WERI-Rb-1 (cell line): Measurements from ENCODE around the gene CARNS1.
"Not testable (repeated sequence)": the region's sequence is repeated elsewhere in the genome, so short reads cannot be mapped to it uniquely, and the experiment has no call there.

Experiments
- DNase-seq: peaks from one replicate; pipeline ENCODE4 v3.0.0-alpha.2; 2020
- H3K27ac ChIP-seq: fragments of 250-450 bp; sonication (Bioruptor Pico); 2 replicates; pipeline ENCODE4 v1.5.1; 2020; ENCODE audit warnings: mild to moderate bottlenecking, moderate library complexity
- H3K27me3 ChIP-seq: fragments of 250-450 bp; sonication (Bioruptor Pico); 2 replicates; pipeline ENCODE4 v1.5.1; 2021; ENCODE audit warnings: mild to moderate bottlenecking, low read depth, moderate library complexity; ENCODE audit not compliant: insufficient read depth, severe bottlenecking
- H3K36me3 ChIP-seq: fragments of 250-450 bp; sonication (Bioruptor Pico); 2 replicates; pipeline ENCODE4 v1.5.1; 2020; ENCODE audit warnings: mild to moderate bottlenecking, moderate library complexity
- H3K4me3 ChIP-seq: 2 replicates; pipeline ENCODE4 v1.5.1; 2011; ENCODE audit warnings: low read depth, mild to moderate bottlenecking, control low read depth, low read length
- H3K9me3 ChIP-seq: fragments of 250-450 bp; sonication (Bioruptor Pico); 2 replicates; pipeline ENCODE4 v1.5.1; 2021; ENCODE audit warnings: mild to moderate bottlenecking, moderate library complexity; ENCODE audit not compliant: severe bottlenecking
- CTCF ChIP-seq: IDR thresholded peaks from 2 replicates; pipeline ENCODE4 v1.5.1; 2011; ENCODE audit warnings: low read depth, mild to moderate bottlenecking, control low read depth, inconsistent platforms, low read length

Gene CARNS1

DNA sequence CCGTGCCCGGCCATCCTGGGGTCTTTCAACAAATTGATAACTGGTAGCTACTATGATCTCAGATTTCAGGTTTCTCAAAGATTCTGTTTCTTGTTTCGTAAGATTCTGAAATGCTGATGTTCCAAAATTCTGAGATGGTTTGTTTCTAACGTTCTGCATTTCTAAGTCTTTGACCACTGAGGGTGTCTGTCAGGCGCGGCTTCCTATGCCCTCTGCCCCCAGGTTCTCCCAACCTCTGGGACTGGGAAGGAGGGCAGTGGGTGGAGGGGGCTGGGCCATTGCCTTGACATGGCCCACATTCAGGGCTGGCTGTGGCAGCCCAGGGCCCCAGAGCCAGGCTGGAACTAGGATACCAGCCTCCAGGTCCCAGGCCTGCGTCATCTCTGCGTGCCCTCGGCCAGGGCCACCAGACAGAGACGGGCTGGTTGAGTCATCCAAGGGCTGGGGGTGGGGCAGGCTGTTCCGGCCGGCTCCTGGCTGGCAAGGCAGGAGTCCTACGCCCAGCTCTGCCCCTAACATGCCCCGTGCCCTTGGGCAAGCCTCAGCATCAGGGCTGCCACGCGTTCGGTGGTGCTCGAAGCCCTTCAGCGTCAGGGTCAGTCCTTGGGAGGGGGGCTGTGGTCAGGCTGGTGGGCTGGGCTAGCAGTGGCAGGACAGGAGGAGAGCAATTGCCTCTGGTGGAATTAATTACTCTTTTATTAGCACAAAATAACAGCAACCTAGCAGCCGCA is 48.4 kb downstream of the CARNS1 start:
- no peak for TF ChIP-seq CTCF
- Histone ChIP-seq H3K27me3 (no peaks in the 10 kb centered on the region), H3K4me3 (no peak overlapping the region), H3K36me3 (no peaks in the 10 kb centered on the region), H3K27ac (no peak overlapping the region), H3K9me3 (no peaks in the 10 kb centered on the region)
- no peak for DNase-seq

DNA sequence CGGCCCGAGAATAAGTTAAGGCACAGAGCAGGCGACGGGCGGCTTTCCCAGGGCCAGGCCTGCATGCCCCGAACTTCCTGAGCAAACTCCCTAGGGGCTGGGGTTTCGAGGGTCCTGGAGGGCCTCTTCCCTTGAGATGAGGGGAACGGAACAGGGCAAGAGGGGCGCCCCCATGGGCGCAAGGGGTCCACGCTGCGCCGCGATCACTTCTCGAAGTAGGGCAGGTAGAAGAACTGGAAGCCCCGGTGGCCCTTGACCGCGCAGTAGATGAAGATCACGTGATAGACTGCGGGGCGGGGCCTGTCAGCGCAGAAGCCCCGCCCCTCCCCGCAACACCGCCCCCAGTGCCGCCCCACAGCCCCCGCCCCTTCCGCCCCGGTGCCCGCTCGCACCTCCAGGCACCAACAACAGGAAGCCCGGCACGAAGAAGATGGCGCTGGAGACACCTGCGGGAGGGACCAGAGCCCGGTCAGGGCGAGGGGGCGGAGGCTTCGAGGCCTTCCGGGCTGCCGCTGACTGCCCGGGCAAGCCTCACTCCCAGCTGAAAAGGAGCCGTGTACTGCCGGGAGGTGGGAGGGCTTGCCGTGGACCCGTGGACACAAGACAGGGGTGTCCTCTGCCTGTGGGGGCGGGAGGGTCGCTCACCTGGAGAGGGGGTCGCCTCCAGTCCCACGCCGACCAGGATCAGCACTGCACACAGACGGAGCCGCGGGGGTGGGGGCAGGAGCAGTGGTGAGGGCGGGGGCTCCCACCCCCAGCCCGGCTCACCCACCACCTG is 49.1 kb downstream of the CARNS1 start:
- H3K9me3 ChIP-seq: no peaks in the 10 kb centered on the region
- H3K27me3 ChIP-seq: no peaks in the 10 kb centered on the region
- no peak for DNase-seq
- no peak overlapping the region for H3K4me3 ChIP-seq
- no peak for TF ChIP-seq CTCF
- no peak overlapping the region for H3K27ac ChIP-seq
- no peaks in the 10 kb centered on the region for H3K36me3 ChIP-seq

DNA sequence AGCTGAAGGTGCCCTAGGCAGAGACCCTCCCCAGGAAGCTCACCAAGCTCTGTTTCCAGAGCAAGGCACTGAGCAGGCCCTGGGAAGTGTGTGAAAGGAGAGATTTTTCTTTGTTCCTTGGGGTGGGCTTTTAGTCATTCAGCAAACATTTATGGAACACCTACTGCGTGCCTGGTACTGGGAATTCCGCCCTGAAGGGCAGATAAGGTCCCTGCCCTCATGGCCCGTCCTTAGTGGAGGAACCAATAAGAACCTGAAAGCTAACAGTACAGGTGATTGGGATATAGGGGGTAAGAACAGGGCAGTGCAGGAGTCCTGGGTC is 49.7 kb downstream of the CARNS1 start:
- TF ChIP-seq CTCF: no peak
- Histone ChIP-seq H3K36me3 (no peaks in the 10 kb centered on the region), H3K27me3 (no peaks in the 10 kb centered on the region), H3K27ac (no peak overlapping the region), H3K9me3 (no peaks in the 10 kb centered on the region), H3K4me3 (no peak overlapping the region)
- DNase-seq: no peak

DNA sequence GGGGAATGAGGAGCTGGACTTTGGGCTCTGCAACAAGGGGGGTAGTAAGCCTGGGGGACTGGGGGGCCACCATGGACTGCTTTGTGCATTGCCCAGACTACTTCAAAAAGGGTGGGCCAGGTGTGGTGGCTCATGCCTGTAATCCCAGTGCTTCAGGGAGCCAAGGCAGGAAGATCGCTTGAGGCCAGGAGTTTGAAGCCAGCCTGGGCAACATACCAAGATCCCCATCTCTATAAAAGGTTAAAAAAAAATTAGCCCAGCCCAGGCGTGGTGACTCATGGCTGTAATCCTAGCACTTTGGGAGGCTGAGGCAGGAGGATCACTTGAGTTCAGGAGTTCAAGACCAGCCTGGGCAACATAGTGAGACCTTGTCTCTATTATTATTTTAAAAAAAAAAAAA is 50.1 kb downstream of the CARNS1 start:
- not testable (repeated sequence) for H3K27me3 ChIP-seq, H3K4me3 ChIP-seq, H3K27ac ChIP-seq, H3K9me3 ChIP-seq, DNase-seq, H3K36me3 ChIP-seq

DNA sequence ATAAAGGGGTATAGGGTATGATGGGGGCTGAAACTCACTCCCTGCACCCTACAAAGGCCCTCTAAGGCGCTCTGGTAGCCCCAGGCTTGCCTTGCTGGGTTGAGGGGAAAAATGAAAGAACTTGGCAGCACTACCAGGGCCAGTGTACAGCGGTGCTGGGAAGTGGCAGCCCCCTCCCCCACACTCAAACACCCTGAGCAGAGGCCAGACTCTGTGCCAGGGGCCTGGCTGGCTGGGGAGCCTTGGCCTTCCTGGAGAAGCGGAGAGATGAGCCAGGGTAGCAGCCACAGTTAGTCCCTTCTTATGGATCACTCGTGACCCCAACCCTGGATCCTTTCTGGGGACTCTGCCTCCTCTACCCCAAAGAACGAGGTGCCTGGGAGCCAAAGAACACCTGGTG is 50.9 kb downstream of the CARNS1 start:
- Histone ChIP-seq H3K27me3 (no peaks in the 10 kb centered on the region), H3K4me3 (no peak overlapping the region), H3K27ac (no peak overlapping the region), H3K9me3 (no peaks in the 10 kb centered on the region), H3K36me3 (no peaks in the 10 kb centered on the region)
- no peak for DNase-seq
- TF ChIP-seq CTCF: no peak

DNA sequence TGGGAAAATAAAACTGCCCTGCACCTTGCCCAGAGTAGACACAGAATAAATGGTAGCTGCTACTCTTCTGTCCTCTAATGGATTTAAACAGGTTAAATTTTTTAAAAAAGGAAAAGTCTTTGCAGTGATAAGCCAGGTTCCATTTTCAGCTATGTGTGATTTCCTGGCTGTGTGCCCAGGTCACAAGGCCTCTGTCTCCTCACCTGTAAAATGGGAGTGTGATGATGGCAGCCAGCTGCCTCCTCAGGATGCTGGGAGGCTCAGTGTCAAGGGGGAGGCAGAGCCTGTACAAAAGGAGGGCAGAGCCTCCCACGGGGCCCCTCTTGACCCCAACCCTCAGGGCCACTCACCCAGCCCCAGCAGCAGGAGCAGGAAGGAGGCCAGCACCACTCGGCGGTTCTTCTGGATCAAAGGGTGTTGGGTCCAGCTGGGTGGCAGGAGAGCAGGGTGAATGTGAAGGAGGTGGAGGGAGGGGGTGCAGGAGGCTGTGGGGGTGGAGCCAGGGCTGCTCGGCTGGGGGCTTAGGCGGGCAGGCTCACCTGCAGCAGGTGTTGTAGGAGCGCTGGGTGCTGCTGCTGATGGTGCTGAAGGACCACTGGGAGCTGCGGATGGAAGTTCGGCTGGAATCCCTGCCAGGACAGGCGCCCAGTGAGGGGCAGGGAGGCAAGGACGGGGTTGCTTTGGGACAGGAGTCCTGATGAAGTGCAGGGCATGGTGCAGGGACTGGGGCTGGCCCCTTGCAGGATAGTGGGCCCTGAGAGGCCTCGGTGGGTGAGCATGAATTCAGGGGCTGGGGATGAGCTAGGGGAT is 51.7 kb downstream of the CARNS1 start:
- Histone ChIP-seq H3K27me3 (no peaks in the 10 kb centered on the region), H3K4me3 (no peak overlapping the region), H3K36me3 (no peaks in the 10 kb centered on the region), H3K27ac (no peak overlapping the region), H3K9me3 (no peaks in the 10 kb centered on the region)
- TF ChIP-seq CTCF: no peak
- DNase-seq: no peak
